GM12878 (cell line): ENCODE results near the gene KMO. TPM values are rescaled to one million over a fixed set of nuclear protein-coding genes. Genes with fewer than 3 reads are reported as not detected.

ENCODE experiments used
- ASH2L ChIP-seq: fragments of 300-600, 200-600 bp; sonication (generic); IDR thresholded peaks from 2 replicates; pipeline ENCODE4 v1.6.1; 2017; ENCODE audit warnings: low read depth, mild to moderate bottlenecking, borderline replicate concordance
- ATF7 ChIP-seq: fragments of 450-650 bp; IDR thresholded peaks from 2 replicates; pipeline ENCODE4 v1.6.1; 2016; ENCODE audit warnings: low read depth, mild to moderate bottlenecking
- CHD4 ChIP-seq: fragments of 200-600 bp; sonication (generic); IDR thresholded peaks from 2 replicates; pipeline ENCODE4 v1.6.1; 2016; ENCODE audit warnings: mild to moderate bottlenecking
- EGR1 ChIP-seq, 2 experiments: IDR thresholded peaks; 1 replicate in 1 of 2; 2 replicates in 1 of 2; pipeline ENCODE4 v1.6.1; 2011 to 2012; ENCODE audit warnings: low read depth in 2 of 2, low read length in 2 of 2, borderline replicate concordance in 1 of 2, mild to moderate bottlenecking in 1 of 2, moderate library complexity in 1 of 2
- KDM1A ChIP-seq: fragments of 200-600 bp; sonication (generic); IDR thresholded peaks from 2 replicates; pipeline ENCODE4 v1.6.1; 2016; ENCODE audit warnings: borderline replicate concordance
- KLF5 ChIP-seq: fragments of 450-650 bp; IDR thresholded peaks from 2 replicates; pipeline ENCODE4 v1.6.1; 2014; ENCODE audit warnings: mild to moderate bottlenecking; ENCODE audit not compliant: partially characterized antibody
- NFIC ChIP-seq: IDR thresholded peaks from 2 replicates; pipeline ENCODE4 v1.6.1; 2012; ENCODE audit warnings: low read depth, mild to moderate bottlenecking, inconsistent platforms, low read length, moderate library complexity
- PML ChIP-seq: IDR thresholded peaks from 2 replicates; pipeline ENCODE4 v1.6.1; 2012; ENCODE audit warnings: low read length, inconsistent platforms
- SPI1 ChIP-seq: IDR thresholded peaks from 2 replicates; pipeline ENCODE4 v1.6.1; 2011; ENCODE audit warnings: low read depth, mild to moderate bottlenecking, low read length, moderate library complexity, borderline replicate concordance; ENCODE audit not compliant: insufficient read depth
- SUZ12 ChIP-seq: fragments of 200-600 bp; sonication (generic); IDR thresholded peaks from one replicate; pipeline ENCODE4 v1.6.1; 2018; ENCODE audit warnings: antibody characterized with exemption, mild to moderate bottlenecking; ENCODE audit not compliant: unreplicated experiment
- YBX1 ChIP-seq: fragments of 450-650 bp; IDR thresholded peaks from 2 replicates; pipeline ENCODE4 v1.6.1; 2016; ENCODE audit warnings: antibody characterized with exemption
- ZNF207 ChIP-seq: fragments of 450-650 bp; IDR thresholded peaks from 2 replicates; pipeline ENCODE4 v1.6.1; 2014; ENCODE audit warnings: antibody characterized with exemption, mild to moderate bottlenecking, borderline replicate concordance
- polyA plus RNA-seq, 11 experiments: library from polyadenylated mRNA; depleted of rRNA in 4 of 11; unstranded in 6 of 11; stranded (reverse) in 5 of 11; fragments of >200 nt; fragmentation: Nextera tagmentation in 4 of 11; fragmentation: Illumina TruSeq in 1 of 11; extraction: Ambion mirVana in 4 of 11; extraction: Trizol in 1 of 11; gene quantifications; 1 replicate in 1 of 11; 2 replicates in 10 of 11; pipeline versions ENCODE4 v1.2.1 to v1.2.3, GENCODE V29; 2011 to 2016; ENCODE audit warnings: inconsistent platforms in 2 of 11, missing spikeins in 2 of 11, low read depth in 1 of 11
- total RNA-seq, 4 experiments: library from RNA; depleted of rRNA in 3 of 4; stranded (reverse); fragments of >200 nt in 3 of 4; fragmentation: Illumina TruSeq in 1 of 4; extraction: Trizol in 1 of 4; gene quantifications; 2 replicates each; pipeline versions ENCODE4 v1.2.1 to v1.2.3, GENCODE V29; 2013 to 2021
- TF ChIP-seq, protein P1 (sequence below): IDR thresholded peaks from 2 replicates; pipeline ENCODE4 v1.6.1; 2012; ENCODE audit warnings: low read length, inconsistent platforms
- TF ChIP-seq, protein P2 (sequence below): IDR thresholded peaks from 2 replicates; pipeline ENCODE4 v1.6.1; 2012; ENCODE audit warnings: improper control_type of control experiment, low read depth, low read length; ENCODE audit not compliant: insufficient replicate concordance
- TF ChIP-seq, protein P3 (sequence below): fragments of 450-650 bp; IDR thresholded peaks from 2 replicates; pipeline ENCODE4 v1.6.1; 2017; ENCODE audit warnings: mild to moderate bottlenecking, low read depth, inconsistent platforms; ENCODE audit not compliant: poor library complexity, severe bottlenecking
- TF ChIP-seq, protein P4 (sequence below): fragments of 450-650 bp; IDR thresholded peaks from 2 replicates; pipeline ENCODE4 v1.6.1; 2016; ENCODE audit warnings: mild to moderate bottlenecking

Gene KMO
- total and polyA plus RNA-seq, 10 of the 15 experiments (the other 5 are each of a cell fraction or from before 2014, with no cell fraction given) = 0.68 to 5.9 (median 1.5) TPM

DNA sequence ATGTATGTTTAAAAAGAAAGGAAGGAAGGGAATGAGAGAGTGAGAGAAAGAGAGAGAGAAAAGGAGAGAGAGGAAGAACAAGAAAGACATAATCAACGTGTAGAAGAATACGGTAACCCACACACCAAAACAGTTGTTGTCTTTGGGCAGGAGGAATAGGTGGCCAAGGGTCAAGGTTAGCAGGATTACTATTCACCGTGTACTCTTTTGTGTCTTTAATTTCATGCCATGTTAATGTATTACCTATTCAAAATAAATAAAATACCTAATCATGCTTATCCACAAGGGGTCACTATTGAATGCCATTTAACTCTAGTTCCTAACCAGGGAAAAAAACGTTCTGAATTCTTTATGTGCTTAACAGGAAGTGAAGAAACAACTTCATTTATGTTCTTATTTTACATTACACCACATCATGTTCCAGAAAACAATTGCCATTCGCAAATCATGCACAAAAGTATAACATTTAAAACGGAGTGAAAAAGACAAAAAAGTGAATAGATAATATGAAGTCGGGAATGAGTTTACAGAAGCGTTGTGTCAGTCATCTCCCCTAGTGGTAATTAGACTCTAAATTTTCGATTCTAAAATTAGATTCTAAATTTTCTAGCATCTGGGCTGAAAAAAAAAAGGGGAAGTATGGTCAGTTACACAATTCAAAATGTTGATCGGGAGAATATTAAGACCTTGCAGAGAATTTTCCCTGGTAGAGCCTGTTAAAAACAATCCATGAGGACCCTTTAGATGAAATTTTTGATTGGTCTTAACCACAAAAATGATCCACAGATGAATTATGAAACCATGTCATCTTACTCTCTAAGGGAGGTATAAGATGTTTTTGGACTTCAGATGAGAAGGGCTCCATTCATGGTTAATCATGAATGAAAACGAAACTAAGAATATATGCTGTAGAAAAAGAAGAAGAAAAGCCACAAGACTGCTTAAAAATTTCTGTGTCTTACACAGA lies 700 bp upstream of the KMO start (continued):
- TF ChIP-seq, protein P1, sequence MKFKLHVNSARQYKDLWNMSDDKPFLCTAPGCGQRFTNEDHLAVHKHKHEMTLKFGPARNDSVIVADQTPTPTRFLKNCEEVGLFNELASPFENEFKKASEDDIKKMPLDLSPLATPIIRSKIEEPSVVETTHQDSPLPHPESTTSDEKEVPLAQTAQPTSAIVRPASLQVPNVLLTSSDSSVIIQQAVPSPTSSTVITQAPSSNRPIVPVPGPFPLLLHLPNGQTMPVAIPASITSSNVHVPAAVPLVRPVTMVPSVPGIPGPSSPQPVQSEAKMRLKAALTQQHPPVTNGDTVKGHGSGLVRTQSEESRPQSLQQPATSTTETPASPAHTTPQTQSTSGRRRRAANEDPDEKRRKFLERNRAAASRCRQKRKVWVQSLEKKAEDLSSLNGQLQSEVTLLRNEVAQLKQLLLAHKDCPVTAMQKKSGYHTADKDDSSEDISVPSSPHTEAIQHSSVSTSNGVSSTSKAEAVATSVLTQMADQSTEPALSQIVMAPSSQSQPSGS = peak; percentile 72
- TF ChIP-seq YBX1 (no peak), ZNF207 (no peak), EGR1 (IDR thresholded peaks at IDR 0.05; ENCODE audit: borderline replicate concordance in 1 of 2, low read depth in 2 of 2, low read length in 2 of 2) (no peak), KLF5 (no peak), SPI1 (peak; percentile 48; the same call in 1 of the 2 replicates), KDM1A (no peak), NFIC (peak; percentile 88), ATF7 (peak; percentile 54), SUZ12 (no peak), ASH2L (0 out of 2 replicates have a peak, but pooled peaks have one; percentile 41), PML (peak; percentile 58; the same call in 1 of the 2 replicates), CHD4 (no peak; the same call in 1 of the 2 replicates)
- TF ChIP-seq, protein P2, sequence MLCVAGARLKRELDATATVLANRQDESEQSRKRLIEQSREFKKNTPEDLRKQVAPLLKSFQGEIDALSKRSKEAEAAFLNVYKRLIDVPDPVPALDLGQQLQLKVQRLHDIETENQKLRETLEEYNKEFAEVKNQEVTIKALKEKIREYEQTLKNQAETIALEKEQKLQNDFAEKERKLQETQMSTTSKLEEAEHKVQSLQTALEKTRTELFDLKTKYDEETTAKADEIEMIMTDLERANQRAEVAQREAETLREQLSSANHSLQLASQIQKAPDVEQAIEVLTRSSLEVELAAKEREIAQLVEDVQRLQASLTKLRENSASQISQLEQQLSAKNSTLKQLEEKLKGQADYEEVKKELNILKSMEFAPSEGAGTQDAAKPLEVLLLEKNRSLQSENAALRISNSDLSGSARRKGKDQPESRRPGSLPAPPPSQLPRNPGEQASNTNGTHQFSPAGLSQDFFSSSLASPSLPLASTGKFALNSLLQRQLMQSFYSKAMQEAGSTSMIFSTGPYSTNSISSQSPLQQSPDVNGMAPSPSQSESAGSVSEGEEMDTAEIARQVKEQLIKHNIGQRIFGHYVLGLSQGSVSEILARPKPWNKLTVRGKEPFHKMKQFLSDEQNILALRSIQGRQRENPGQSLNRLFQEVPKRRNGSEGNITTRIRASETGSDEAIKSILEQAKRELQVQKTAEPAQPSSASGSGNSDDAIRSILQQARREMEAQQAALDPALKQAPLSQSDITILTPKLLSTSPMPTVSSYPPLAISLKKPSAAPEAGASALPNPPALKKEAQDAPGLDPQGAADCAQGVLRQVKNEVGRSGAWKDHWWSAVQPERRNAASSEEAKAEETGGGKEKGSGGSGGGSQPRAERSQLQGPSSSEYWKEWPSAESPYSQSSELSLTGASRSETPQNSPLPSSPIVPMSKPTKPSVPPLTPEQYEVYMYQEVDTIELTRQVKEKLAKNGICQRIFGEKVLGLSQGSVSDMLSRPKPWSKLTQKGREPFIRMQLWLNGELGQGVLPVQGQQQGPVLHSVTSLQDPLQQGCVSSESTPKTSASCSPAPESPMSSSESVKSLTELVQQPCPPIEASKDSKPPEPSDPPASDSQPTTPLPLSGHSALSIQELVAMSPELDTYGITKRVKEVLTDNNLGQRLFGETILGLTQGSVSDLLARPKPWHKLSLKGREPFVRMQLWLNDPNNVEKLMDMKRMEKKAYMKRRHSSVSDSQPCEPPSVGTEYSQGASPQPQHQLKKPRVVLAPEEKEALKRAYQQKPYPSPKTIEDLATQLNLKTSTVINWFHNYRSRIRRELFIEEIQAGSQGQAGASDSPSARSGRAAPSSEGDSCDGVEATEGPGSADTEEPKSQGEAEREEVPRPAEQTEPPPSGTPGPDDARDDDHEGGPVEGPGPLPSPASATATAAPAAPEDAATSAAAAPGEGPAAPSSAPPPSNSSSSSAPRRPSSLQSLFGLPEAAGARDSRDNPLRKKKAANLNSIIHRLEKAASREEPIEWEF = peak; percentile 27
- TF ChIP-seq, protein P3, sequence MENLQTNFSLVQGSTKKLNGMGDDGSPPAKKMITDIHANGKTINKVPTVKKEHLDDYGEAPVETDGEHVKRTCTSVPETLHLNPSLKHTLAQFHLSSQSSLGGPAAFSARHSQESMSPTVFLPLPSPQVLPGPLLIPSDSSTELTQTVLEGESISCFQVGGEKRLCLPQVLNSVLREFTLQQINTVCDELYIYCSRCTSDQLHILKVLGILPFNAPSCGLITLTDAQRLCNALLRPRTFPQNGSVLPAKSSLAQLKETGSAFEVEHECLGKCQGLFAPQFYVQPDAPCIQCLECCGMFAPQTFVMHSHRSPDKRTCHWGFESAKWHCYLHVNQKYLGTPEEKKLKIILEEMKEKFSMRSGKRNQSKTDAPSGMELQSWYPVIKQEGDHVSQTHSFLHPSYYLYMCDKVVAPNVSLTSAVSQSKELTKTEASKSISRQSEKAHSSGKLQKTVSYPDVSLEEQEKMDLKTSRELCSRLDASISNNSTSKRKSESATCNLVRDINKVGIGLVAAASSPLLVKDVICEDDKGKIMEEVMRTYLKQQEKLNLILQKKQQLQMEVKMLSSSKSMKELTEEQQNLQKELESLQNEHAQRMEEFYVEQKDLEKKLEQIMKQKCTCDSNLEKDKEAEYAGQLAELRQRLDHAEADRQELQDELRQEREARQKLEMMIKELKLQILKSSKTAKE = peak; percentile 66
- TF ChIP-seq, protein P4, sequence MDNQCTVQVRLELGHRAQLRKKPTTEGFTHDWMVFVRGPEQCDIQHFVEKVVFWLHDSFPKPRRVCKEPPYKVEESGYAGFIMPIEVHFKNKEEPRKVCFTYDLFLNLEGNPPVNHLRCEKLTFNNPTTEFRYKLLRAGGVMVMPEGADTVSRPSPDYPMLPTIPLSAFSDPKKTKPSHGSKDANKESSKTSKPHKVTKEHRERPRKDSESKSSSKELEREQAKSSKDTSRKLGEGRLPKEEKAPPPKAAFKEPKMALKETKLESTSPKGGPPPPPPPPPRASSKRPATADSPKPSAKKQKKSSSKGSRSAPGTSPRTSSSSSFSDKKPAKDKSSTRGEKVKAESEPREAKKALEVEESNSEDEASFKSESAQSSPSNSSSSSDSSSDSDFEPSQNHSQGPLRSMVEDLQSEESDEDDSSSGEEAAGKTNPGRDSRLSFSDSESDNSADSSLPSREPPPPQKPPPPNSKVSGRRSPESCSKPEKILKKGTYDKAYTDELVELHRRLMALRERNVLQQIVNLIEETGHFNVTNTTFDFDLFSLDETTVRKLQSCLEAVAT = 0 out of 2 replicates have a peak, but pooled peaks have one; percentile 14
